B cell (primary cell): Measurements from ENCODE around the gene SPATA20. TPM values are rescaled to one million over a fixed set of nuclear protein-coding genes. Genes with fewer than 3 reads are reported as not detected.

Source experiments
- ATAC-seq: fragments of 200-7000 bp; cut with Tn5 transposase; one replicate; pipeline ENCODE4 v1.10.0; 2021; ENCODE audit warnings: low read depth, mild to moderate bottlenecking, moderate number of reproducible peaks, moderate library complexity
- CTCF ChIA-PET: fragments of 350-600 bp; sonication (Branson Sonifier 250); formaldehyde crosslinking; loops from one replicate; lab custom pipeline; 2021; ENCODE audit warnings: antibody characterized with exemption, inconsistent platforms; lab: Charles Lee
- POLR2A ChIA-PET: fragments of 350-600 bp; sonication (Branson Sonifier 250); formaldehyde crosslinking; loops from one replicate; lab custom pipeline; 2021; ENCODE audit warnings: antibody characterized with exemption; lab: Charles Lee
- DNase-seq: peaks from one replicate; pipeline ENCODE4 v3.0.0; 2013
- H2AFZ ChIP-seq: 2 replicates; pipeline ENCODE4 v1.6.1; 2012; ENCODE audit warnings: mild to moderate bottlenecking, low read depth, low read length; ENCODE audit not compliant: insufficient read depth, poor library complexity, severe bottlenecking
- H3K27ac ChIP-seq, 2 donors: 1 replicate in 1 of 2; 2 replicates in 1 of 2; pipeline ENCODE4 v1.5.1; 2012 to 2013; ENCODE audit warnings: low read length in 2 of 2, mild to moderate bottlenecking in 2 of 2, moderate library complexity in 1 of 2
- H3K27me3 ChIP-seq, 4 experiments: fragments of 200-600 bp in 1 of 4; sonication (generic) in 1 of 4; replicated peaks in 1 of 4; 1 replicate in 2 of 4; 2 replicates in 2 of 4; pipeline versions ENCODE4 v1.6.1 to v1.7.0; 2013 to 2016; ENCODE audit warnings: low read length in 3 of 4, mild to moderate bottlenecking in 2 of 4, mixed read lengths in 1 of 4, moderate library complexity in 1 of 4; ENCODE audit not compliant: insufficient read depth in 4 of 4, control insufficient read depth in 3 of 4; ENCODE audit errors: control extremely low read depth in 1 of 4
- H3K36me3 ChIP-seq, 2 experiments: replicated peaks in 1 of 2; 1 replicate in 1 of 2; 2 replicates in 1 of 2; pipeline versions ENCODE4 v1.6.1 to v1.7.1; 2013; ENCODE audit warnings: low read length in 1 of 2; ENCODE audit not compliant: insufficient read depth in 2 of 2, control insufficient read depth in 1 of 2; ENCODE audit errors: control extremely low read depth in 1 of 2, extremely low read depth in 1 of 2
- H3K4me1 ChIP-seq, 2 donors: fragments of 200-600 bp in 1 of 2; sonication (generic) in 1 of 2; 1 replicate in 1 of 2; 2 replicates in 1 of 2; pipeline versions ENCODE4 v1.5.1 to v1.6.1; 2013 to 2017; ENCODE audit warnings: low read length in 2 of 2; ENCODE audit not compliant: control insufficient read depth in 2 of 2, insufficient read depth in 2 of 2
- H3K4me2 ChIP-seq: replicated peaks from 2 replicates; pipeline ENCODE3; 2012; ENCODE audit warnings: mild to moderate bottlenecking, low read depth, low read length; ENCODE audit not compliant: poor library complexity, severe bottlenecking
- H3K4me3 ChIP-seq, 5 experiments: fragments of 200-600 bp in 1 of 5; sonication (generic) in 1 of 5; 1 replicate in 3 of 5; 2 replicates in 2 of 5; pipeline versions ENCODE4 v1.5.1 to v1.7.0; 2011 to 2016; ENCODE audit warnings: low read length in 4 of 5, mild to moderate bottlenecking in 4 of 5, low read depth in 2 of 5, control low read depth in 1 of 5, moderate library complexity in 1 of 5; ENCODE audit not compliant: insufficient read depth in 1 of 5; ENCODE audit errors: control extremely low read depth in 1 of 5, extremely low read depth in 1 of 5
- H3K79me2 ChIP-seq: fragments of 200-600 bp; sonication (generic); one replicate; pipeline ENCODE4 v1.6.0; 2016; ENCODE audit warnings: low read length; ENCODE audit not compliant: control insufficient read depth, insufficient read depth
- H3K9ac ChIP-seq: fragments of 200-600 bp; sonication (generic); 2 replicates; pipeline ENCODE4 v1.6.1; 2017; ENCODE audit warnings: mild to moderate bottlenecking, low read length, moderate library complexity
- H3K9me3 ChIP-seq, 3 donors: one replicate each; pipeline versions ENCODE4 v1.6.1 to v1.7.1; 2013; ENCODE audit warnings: low read length in 2 of 3; ENCODE audit not compliant: control insufficient read depth in 2 of 3, insufficient read depth in 1 of 3; ENCODE audit errors: control extremely low read depth in 1 of 3
- H4K20me1 ChIP-seq: 2 replicates; pipeline ENCODE4 v1.6.0; 2012; ENCODE audit warnings: mild to moderate bottlenecking, low read length; ENCODE audit not compliant: insufficient read depth, control insufficient read depth, poor library complexity, severe bottlenecking
- H3K27ac Mint-ChIP-seq: one replicate; pipeline ENCODE4 v1.8.0; 2021; ENCODE audit warnings: mixed read lengths
- H3K27me3 Mint-ChIP-seq: one replicate; pipeline ENCODE4 v1.8.0; 2021; ENCODE audit warnings: mixed read lengths
- H3K4me1 Mint-ChIP-seq: one replicate; pipeline ENCODE4 v1.8.0; 2021; ENCODE audit warnings: mixed read lengths
- H3K4me3 Mint-ChIP-seq: one replicate; pipeline ENCODE4 v1.8.0; 2021; ENCODE audit warnings: mixed read lengths
- H3K9me3 Mint-ChIP-seq: one replicate; pipeline ENCODE4 v1.8.0; 2022; ENCODE audit warnings: mixed read lengths; ENCODE audit not compliant: insufficient read depth
- EZH2 ChIP-seq: IDR thresholded peaks from 2 replicates; pipeline ENCODE4 v1.6.1; 2012; ENCODE audit warnings: borderline replicate concordance, low read depth, mild to moderate bottlenecking, moderate library complexity, low read length; ENCODE audit not compliant: insufficient read depth, poor library complexity, severe bottlenecking
- WGBS: methylation state at CpG from one replicate; pipeline ENCODE4 v1.1.5; 2013; ENCODE audit warnings: missing lambda C conversion rate; ENCODE audit not compliant: insufficient coverage; 5-methylcytosine and 5-hydroxymethylcytosine counted together
- intact Hi-C: fragments of 100-400 bp; cut with micrococcal nuclease; formaldehyde crosslinking; loops from one replicate; pipeline ENCODE4 v1.10.0; 2022
- polyA plus RNA-seq: library from polyadenylated mRNA; depleted of rRNA; stranded (reverse); fragments of >200 nt; gene quantifications from 2 replicates; pipeline ENCODE4 v1.2.3, GENCODE V29; 2012
- total RNA-seq, 2 donors: library from RNA; stranded (reverse); fragments of 120-200 nt in 1 of 2; gene quantifications; 1 replicate in 1 of 2; 2 replicates in 1 of 2; pipeline versions ENCODE4 v1.2.3 to v1.2.4, GENCODE V29; 2013 to 2022
- TF ChIP-seq, protein P1 (sequence below): fragments of 200-600 bp; IDR thresholded peaks from one replicate; pipeline ENCODE4 v1.8.0; 2022; ENCODE audit warnings: antibody characterized with exemption, mild to moderate bottlenecking

Gene SPATA20
- total and polyA plus RNA-seq, 2 donors (not counting 1 experiment from before 2014, with no cell fraction given), result 61.7 to 68.5 TPM

DNA sequence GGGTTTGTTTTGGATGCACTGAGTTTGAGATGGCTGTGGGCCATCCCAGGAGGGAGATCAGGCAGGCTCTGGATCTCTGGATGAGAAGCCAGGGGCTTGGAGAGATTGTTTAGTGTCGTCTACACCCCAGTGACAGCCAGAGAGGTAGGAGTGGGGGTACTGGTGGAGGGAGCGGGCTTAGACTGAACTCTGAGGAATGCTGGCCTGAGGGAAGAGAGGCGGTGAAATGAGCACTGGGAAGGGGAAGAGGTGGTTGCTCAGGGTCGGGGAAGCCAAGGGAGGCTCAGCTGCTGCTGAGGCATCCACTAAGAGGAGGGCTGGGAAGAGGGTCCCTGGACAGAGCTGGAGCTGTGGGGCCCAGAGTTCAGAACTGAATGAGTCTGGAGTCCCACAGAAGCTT lies 37.1 kb downstream of the SPATA20 start:
- no peak overlapping the region for H3K4me3 Mint-ChIP-seq
- no peaks in the 10 kb centered on the region for H3K9me3 ChIP-seq
- ATAC-seq (no peak), DNase-seq (no peak)
- no peaks in the 10 kb centered on the region for H3K4me1 ChIP-seq
- H4K20me1 ChIP-seq, result no peaks in the 10 kb centered on the region
- H3K4me3 ChIP-seq, result no peak overlapping the region
- H3K9ac ChIP-seq, result no peak overlapping the region
- no peak overlapping the region for H3K4me2 ChIP-seq
- H3K4me1 Mint-ChIP-seq, result no peaks in the 10 kb centered on the region
- TF ChIP-seq, protein P1, sequence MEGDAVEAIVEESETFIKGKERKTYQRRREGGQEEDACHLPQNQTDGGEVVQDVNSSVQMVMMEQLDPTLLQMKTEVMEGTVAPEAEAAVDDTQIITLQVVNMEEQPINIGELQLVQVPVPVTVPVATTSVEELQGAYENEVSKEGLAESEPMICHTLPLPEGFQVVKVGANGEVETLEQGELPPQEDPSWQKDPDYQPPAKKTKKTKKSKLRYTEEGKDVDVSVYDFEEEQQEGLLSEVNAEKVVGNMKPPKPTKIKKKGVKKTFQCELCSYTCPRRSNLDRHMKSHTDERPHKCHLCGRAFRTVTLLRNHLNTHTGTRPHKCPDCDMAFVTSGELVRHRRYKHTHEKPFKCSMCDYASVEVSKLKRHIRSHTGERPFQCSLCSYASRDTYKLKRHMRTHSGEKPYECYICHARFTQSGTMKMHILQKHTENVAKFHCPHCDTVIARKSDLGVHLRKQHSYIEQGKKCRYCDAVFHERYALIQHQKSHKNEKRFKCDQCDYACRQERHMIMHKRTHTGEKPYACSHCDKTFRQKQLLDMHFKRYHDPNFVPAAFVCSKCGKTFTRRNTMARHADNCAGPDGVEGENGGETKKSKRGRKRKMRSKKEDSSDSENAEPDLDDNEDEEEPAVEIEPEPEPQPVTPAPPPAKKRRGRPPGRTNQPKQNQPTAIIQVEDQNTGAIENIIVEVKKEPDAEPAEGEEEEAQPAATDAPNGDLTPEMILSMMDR, result no peak
- no peak for TF ChIP-seq EZH2
- H3K79me2 ChIP-seq, result no peaks in the 10 kb centered on the region
- no peaks in the 10 kb centered on the region for H3K9me3 Mint-ChIP-seq
- intact Hi-C loops, result no loop called here
- ChIA-PET POLR2A (no interaction called here), CTCF (no interaction called here)
- WGBS, result 83% methylated on average over 4 of the region's 4 CpGs
- H3K36me3 ChIP-seq, result no peaks in the 10 kb centered on the region
- H2AFZ ChIP-seq, result no peak overlapping the region
- no peak overlapping the region for H3K27ac Mint-ChIP-seq
- H3K27me3 ChIP-seq, result peaks cover 0 to 8% (median 3%) of the 10 kb centered on the region in 4 experiments
- peaks cover 28% of the 10 kb centered on the region for H3K27me3 Mint-ChIP-seq
- H3K27ac ChIP-seq, result no peak overlapping the region

DNA sequence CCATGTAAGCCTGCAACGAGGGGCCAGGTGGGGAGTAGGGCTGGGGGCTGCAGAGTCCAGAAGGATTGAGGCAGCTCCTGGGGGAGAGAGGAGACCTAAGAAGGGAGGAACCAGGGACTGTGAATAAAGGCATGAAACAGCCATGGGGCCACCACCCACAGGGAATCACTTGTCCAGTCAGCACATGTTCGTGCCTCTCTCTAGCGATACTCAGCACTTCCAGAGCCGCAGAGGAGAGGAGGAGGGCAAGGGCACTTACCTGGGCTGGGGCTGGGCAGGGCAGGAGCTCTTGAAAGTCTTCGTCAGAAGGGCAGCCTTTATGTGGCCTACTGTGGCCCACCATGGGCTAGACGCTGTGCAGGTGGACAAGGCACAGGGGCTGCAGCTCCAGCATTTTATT lies 37.8 kb downstream of the SPATA20 start:
- 93% methylated on average over 5 of the region's 6 CpGs for WGBS
- Histone ChIP-seq H3K4me2 (no peak overlapping the region), H3K79me2 (no peaks in the 10 kb centered on the region), H3K4me3 (no peak overlapping the region), H3K36me3 (no peaks in the 10 kb centered on the region), H3K9ac (no peak overlapping the region), H4K20me1 (no peaks in the 10 kb centered on the region), H3K27me3 (peaks cover 0 to 8% (median 3%) of the 10 kb centered on the region in 4 experiments), H2AFZ (no peak overlapping the region), H3K9me3 (no peaks in the 10 kb centered on the region), H3K27ac (no peak overlapping the region), H3K4me1 (no peaks in the 10 kb centered on the region)
- no peaks in the 10 kb centered on the region for H3K9me3 Mint-ChIP-seq
- no peak for ATAC-seq
- DNase-seq, result no peak
- ChIA-PET POLR2A (no interaction called here), CTCF (no interaction called here)
- H3K4me3 Mint-ChIP-seq, result no peak overlapping the region
- TF ChIP-seq, protein P1, result no peak
- TF ChIP-seq EZH2, result no peak
- no peaks in the 10 kb centered on the region for H3K4me1 Mint-ChIP-seq
- intact Hi-C loops, result no loop called here
- H3K27me3 Mint-ChIP-seq, result peaks cover 27% of the 10 kb centered on the region
- H3K27ac Mint-ChIP-seq, result no peak overlapping the region
